OCI-LY1 (cell line): ENCODE results near the gene IL1RAPL1.

Experiments used
- H2AFZ ChIP-seq: fragments of 200-600 bp; sonication (generic), shearing (Covaris generic); 2 replicates; pipeline ENCODE4 v1.6.0; 2014; ENCODE audit warnings: antibody characterized with exemption, mild to moderate bottlenecking, low read length
- H3F3A ChIP-seq: fragments of 200-600 bp; sonication (generic), shearing (Covaris generic); 2 replicates; pipeline ENCODE4 v1.6.0; 2014; ENCODE audit warnings: mild to moderate bottlenecking, antibody characterized with exemption, low read length, moderate library complexity; ENCODE audit not compliant: insufficient read depth
- H3K27ac ChIP-seq: fragments of 200-600 bp; sonication (generic); 2 replicates; pipeline ENCODE4 v1.5.1; 2014; ENCODE audit warnings: low read length, mixed run types, mild to moderate bottlenecking, low read depth; ENCODE audit not compliant: poor library complexity, severe bottlenecking
- H3K27me3 ChIP-seq: fragments of 200-600 bp; sonication (generic); 2 replicates; pipeline ENCODE4 v1.6.0; 2014; ENCODE audit warnings: antibody characterized with exemption, mild to moderate bottlenecking, low read length, moderate library complexity; ENCODE audit not compliant: insufficient read depth
- H3K36me3 ChIP-seq: fragments of 200-600 bp; sonication (generic); 2 replicates; pipeline ENCODE4 v1.6.1; 2014; ENCODE audit warnings: mild to moderate bottlenecking, antibody characterized with exemption, low read length, moderate library complexity, mixed read lengths; ENCODE audit not compliant: insufficient read depth
- H3K4me1 ChIP-seq: fragments of 200-600 bp; sonication (generic); 2 replicates; pipeline ENCODE4 v1.5.1; 2014; ENCODE audit warnings: mild to moderate bottlenecking, low read length, moderate library complexity; ENCODE audit not compliant: insufficient read depth, severe bottlenecking
- H3K4me2 ChIP-seq: fragments of 200-600 bp; sonication (generic), shearing (Covaris generic); 2 replicates; pipeline ENCODE4 v1.6.1; 2014; ENCODE audit warnings: low read length
- H3K4me3 ChIP-seq: fragments of 200-600 bp; sonication (generic); 2 replicates; pipeline ENCODE4 v1.5.1; 2014; ENCODE audit warnings: low read length, low read depth, mild to moderate bottlenecking, mixed read lengths; ENCODE audit not compliant: poor library complexity, severe bottlenecking
- H3K79me2 ChIP-seq: fragments of 200-600 bp; shearing (Covaris generic); 2 replicates; pipeline ENCODE4 v1.6.1; 2016; ENCODE audit warnings: mixed run types, low read length, mixed read lengths; ENCODE audit not compliant: insufficient read depth
- H3K9ac ChIP-seq: fragments of 200-600 bp; sonication (generic), shearing (Covaris generic); 2 replicates; pipeline ENCODE4 v1.6.1; 2014; ENCODE audit warnings: mild to moderate bottlenecking, low read length, mixed read lengths
- H3K9me2 ChIP-seq: fragments of 200-600 bp; sonication (generic), shearing (Covaris generic); 2 replicates; pipeline ENCODE4 v1.6.1; 2014; ENCODE audit warnings: low read depth, mild to moderate bottlenecking, low read length, mixed read lengths
- H3K9me3 ChIP-seq: fragments of 200-600 bp; shearing (Covaris generic); 2 replicates; pipeline ENCODE4 v1.6.1; 2014; ENCODE audit warnings: low read length, mixed read lengths
- H4K20me1 ChIP-seq: fragments of 200-600 bp; sonication (generic), shearing (Covaris generic); 2 replicates; pipeline ENCODE4 v1.6.0; 2016; ENCODE audit warnings: mild to moderate bottlenecking, low read length; ENCODE audit not compliant: insufficient read depth
- EZH2 ChIP-seq: fragments of 200-600 bp; sonication (generic), shearing (Covaris generic); IDR thresholded peaks from 2 replicates; pipeline ENCODE4 v1.8.0; 2017; ENCODE audit warnings: borderline replicate concordance, mixed run types, mild to moderate bottlenecking, antibody characterized with exemption, low read length, moderate library complexity, mixed read lengths
- TF ChIP-seq, protein P1 (sequence below): fragments of 200-600 bp; sonication (generic), shearing (Covaris generic); IDR thresholded peaks from 2 replicates; pipeline ENCODE4 v1.5.1; 2017; ENCODE audit warnings: mild to moderate bottlenecking, antibody characterized with exemption, low read length, moderate library complexity, mixed read lengths

The IL1RAPL1 gene

DNA sequence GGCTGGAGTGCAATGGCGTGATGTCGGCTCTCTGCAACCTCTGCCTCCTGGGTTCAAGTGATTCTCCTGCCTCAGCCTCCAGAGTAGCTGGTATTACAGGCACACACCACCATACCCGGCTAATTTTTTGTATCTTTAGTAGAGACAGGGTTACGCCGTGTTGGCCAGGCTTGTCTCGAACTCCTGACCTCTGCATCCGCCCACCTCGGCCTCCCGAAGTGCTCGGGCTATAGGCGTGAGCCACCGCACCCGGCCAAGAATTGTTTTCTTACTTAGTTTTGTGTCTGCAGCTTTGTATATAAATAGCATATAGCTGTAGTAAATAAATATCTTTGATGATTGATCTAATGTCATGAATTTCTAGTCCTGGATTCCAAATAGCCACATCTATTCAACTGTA, 81.1 kb downstream of the IL1RAPL1 start:
- Histone ChIP-seq H2AFZ (no peak overlapping the region), H3K9me3 (no peaks in the 10 kb centered on the region), H3K9ac (no peak overlapping the region), H3K4me2 (no peak overlapping the region), H3K4me1 (no peaks in the 10 kb centered on the region), H3K79me2 (no peaks in the 10 kb centered on the region), H3F3A (no peaks in the 10 kb centered on the region), H3K4me3 (no peak overlapping the region), H3K9me2 (no peaks in the 10 kb centered on the region), H3K27me3 (no peaks in the 10 kb centered on the region), H3K36me3 (no peaks in the 10 kb centered on the region), H3K27ac (no peak overlapping the region), H4K20me1 (no peaks in the 10 kb centered on the region)
- TF ChIP-seq, protein P1, sequence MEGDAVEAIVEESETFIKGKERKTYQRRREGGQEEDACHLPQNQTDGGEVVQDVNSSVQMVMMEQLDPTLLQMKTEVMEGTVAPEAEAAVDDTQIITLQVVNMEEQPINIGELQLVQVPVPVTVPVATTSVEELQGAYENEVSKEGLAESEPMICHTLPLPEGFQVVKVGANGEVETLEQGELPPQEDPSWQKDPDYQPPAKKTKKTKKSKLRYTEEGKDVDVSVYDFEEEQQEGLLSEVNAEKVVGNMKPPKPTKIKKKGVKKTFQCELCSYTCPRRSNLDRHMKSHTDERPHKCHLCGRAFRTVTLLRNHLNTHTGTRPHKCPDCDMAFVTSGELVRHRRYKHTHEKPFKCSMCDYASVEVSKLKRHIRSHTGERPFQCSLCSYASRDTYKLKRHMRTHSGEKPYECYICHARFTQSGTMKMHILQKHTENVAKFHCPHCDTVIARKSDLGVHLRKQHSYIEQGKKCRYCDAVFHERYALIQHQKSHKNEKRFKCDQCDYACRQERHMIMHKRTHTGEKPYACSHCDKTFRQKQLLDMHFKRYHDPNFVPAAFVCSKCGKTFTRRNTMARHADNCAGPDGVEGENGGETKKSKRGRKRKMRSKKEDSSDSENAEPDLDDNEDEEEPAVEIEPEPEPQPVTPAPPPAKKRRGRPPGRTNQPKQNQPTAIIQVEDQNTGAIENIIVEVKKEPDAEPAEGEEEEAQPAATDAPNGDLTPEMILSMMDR: no peak
- TF ChIP-seq EZH2: no peak

DNA sequence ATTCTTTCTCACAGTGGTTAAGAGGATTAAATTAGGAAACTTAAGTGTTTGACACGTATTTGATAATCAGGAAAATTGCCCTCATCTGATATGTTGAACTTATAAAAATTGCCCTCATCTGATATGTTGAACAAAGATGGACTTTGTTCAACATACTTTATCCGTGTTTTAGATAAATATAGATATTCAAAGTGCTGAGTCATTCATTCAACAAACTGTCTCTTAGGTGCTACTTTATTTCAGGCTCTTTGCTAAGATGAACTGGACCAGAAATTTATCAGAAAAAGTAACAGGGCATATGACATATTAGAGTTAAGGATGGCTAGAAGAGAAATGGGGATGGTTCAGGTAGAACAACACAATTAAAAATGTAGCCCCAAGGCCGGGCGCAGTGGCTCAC, 81.7 kb downstream of the IL1RAPL1 start:
- no peak overlapping the region for H3K4me3 ChIP-seq
- H3K9ac ChIP-seq: no peak overlapping the region
- no peaks in the 10 kb centered on the region for H3K79me2 ChIP-seq
- no peaks in the 10 kb centered on the region for H3K9me3 ChIP-seq
- H3K36me3 ChIP-seq: no peaks in the 10 kb centered on the region
- H3K4me1 ChIP-seq: no peaks in the 10 kb centered on the region
- no peaks in the 10 kb centered on the region for H4K20me1 ChIP-seq
- no peak overlapping the region for H3K27ac ChIP-seq
- TF ChIP-seq, protein P1: no peak
- TF ChIP-seq EZH2: no peak
- H3K27me3 ChIP-seq: no peaks in the 10 kb centered on the region
- H3F3A ChIP-seq: no peaks in the 10 kb centered on the region
- no peak overlapping the region for H3K4me2 ChIP-seq
- no peak overlapping the region for H2AFZ ChIP-seq
- H3K9me2 ChIP-seq: no peaks in the 10 kb centered on the region

DNA sequence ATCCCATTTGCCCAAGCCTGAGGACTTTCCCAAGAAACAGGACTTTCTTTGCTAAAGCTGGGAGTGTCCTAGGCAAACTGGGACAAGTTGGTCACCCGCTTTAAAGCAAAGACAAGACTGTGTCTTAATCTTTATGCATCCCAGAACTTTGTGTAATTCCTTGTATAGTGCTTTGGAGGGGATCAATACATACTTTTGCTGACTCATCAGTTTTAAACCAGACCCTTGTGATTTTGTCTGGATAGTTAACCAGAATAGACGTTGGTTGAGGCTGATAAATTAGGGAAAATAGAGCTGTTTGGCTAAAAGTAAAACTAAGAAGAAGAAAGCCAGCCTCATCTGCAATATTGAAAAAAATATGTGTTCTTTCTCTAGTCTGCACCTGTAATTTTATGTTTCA, 82.8 kb downstream of the IL1RAPL1 start:
- H3F3A ChIP-seq: no peaks in the 10 kb centered on the region
- no peak overlapping the region for H3K27ac ChIP-seq
- no peak for TF ChIP-seq EZH2
- TF ChIP-seq, protein P1: no peak
- no peaks in the 10 kb centered on the region for H3K4me1 ChIP-seq
- H3K9me2 ChIP-seq: no peaks in the 10 kb centered on the region
- no peaks in the 10 kb centered on the region for H3K79me2 ChIP-seq
- H3K9me3 ChIP-seq: no peaks in the 10 kb centered on the region
- no peaks in the 10 kb centered on the region for H3K27me3 ChIP-seq
- H3K9ac ChIP-seq: no peak overlapping the region
- no peaks in the 10 kb centered on the region for H4K20me1 ChIP-seq
- no peak overlapping the region for H2AFZ ChIP-seq
- H3K4me2 ChIP-seq: no peak overlapping the region
- H3K36me3 ChIP-seq: no peaks in the 10 kb centered on the region
- H3K4me3 ChIP-seq: no peak overlapping the region
